GM19397 (cell line): ENCODE results near the gene TSPAN32.

Experiments
- ATAC-seq: cut with Tn5 transposase; IDR thresholded peaks from one replicate; pipeline ENCODE4 v1.9.1; 2021; ENCODE audit warnings: mild to moderate bottlenecking, moderate library complexity; ENCODE audit not compliant: unreplicated experiment

TSPAN32 gene

DNA sequence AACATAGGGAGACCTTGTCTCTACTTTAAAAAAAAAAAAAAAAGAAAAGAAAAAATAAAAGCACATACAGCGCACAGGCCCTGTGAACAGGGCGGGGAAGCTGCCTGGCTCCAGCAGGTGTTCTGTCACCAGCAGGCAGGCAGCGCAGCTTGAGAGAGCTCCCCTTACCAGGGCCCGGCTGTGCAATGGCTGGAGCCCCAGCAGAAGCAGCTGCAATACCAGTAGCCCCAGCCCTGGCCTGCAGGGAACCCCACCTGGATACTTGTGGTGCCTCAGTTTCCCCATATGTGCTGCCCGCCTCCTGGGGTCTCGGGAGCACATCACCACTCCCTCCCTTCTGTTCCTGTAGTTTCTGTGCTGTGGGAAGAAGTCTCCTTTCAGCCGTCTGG, 12.3 kb downstream of the TSPAN32 start:
- no peak for ATAC-seq

DNA sequence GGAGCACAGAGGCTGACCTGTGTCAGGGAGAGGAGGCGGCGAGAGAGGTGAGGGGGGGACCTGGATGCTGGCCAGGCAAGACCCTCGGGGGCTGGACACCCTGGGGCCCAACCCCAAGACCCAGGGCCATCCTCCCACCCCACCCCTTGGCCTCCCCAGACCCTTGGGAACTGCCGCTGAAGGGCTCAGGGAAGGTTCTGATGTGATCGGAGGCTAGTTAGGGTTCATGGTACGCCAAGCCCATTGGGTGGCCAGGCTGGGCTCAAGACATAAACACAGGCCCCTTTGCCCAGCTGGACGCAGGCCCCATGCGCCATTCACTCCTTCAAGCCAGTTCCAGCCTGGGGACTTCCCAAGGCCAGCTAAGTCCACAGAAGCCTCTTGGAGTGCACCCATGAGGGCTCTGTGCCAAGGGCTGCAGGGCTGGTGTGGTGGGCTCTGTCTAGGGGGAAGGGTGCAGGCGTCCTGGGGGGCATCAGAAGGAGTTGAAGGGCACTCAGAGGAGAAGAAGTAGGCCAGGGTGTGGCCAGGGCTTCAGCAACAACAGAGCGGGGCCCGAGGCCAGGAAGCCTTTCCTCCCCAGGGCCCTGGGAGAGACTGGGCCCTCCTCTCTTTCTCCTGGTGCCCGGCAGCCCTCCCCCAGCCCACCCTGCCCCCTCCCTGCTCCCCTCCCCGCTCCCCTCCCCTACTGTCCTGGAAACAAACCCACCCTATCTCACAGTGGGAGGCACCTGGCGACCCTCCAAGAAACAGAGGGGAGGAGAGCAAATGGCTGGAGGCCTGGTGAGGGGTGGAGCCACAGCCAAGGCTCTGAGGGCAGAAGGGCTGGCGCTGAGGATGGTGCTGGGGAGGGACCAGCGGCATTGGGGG, 12.9 kb downstream of the TSPAN32 start:
- no peak for ATAC-seq

DNA sequence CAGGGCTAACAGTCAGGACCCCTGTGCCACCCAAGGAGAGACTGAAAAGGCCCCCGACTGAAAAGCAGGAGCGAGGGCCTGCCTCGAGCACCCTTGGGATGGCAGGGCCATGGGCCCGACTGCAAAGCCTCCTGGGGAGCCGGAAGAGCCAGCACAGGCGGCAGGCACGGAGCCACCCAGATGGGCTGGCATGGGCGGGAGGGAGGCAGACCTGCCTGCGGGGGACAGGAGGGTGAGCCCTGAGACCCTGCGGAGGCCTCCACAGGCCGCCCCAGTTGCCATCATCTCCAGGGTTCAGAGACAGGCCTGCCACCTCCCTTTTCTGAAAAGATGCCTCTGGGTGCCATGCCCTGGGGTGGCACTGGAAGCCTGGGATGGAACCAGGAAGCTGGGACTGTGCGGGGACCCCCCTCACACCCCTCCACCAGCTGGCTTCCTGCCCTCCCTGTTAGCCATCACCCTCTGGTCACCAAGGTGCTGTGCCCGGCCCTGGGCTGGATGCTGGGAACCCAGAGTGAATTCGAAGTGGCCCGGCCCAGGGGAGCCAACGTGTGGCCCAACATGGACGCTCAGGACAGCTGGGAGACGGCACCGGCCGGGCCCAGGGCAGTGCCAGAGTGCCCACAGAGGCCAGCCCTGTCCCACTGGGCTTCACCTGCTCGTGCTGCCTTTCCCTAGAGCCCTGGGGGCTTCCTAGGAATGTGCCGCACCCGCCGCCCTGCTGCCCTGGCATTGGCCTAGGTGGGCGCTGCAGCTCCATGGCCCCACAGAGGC, 13.8 kb downstream of the TSPAN32 start:
- no peak for ATAC-seq

GRCh38 chr11:2316169-2316962, 14.6 kb downstream of the TSPAN32 start:
- ATAC-seq: no peak

DNA sequence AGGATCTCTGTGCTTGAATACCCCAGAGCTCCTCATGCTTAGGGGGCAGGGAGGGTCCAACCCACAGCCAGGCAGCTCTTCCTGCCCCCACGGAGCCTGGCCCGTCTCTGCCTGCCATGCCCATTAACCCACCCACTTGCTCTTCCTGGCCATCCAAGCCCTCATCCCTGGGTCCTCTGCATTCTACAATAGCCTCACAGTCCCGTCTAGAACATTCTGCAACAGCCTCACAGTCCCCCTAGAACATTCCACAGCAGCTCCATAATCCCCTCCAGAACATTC, 15.1 kb downstream of the TSPAN32 start:
- no peak for ATAC-seq

DNA sequence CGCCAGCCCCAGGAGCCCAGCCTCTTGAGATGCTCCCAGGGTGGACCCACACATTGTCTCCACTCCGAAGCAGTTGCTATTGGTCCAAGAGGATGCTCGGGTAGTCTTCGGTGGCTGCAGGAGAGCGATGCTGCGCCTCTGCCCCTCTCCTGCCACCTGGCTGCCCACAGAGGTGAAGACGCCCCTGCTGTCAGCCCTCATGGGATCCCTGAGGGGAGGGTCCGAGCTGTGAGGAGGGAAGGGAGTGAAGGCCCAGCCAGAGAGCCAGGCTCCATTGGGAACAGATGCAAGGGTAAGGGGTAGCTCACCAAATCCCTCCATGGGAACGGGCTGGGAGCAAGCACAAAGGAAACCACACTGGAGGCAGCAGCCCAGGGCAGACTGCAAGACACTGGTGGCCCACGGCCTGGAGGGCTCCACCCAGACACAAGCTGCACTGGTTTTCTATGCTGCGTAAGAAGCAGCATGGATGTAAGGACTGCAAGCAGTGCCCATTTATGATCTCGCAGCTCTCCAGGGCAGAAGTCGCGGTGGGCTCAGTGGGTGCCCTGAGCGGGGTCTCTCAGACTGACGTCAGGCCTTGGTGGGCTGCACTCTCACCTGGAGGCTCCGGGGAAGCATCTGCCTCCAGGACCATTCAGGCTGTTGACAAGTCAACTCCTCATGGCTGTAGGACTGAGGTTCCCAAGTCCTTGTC, 15.7 kb downstream of the TSPAN32 start:
- ATAC-seq: no peak

DNA sequence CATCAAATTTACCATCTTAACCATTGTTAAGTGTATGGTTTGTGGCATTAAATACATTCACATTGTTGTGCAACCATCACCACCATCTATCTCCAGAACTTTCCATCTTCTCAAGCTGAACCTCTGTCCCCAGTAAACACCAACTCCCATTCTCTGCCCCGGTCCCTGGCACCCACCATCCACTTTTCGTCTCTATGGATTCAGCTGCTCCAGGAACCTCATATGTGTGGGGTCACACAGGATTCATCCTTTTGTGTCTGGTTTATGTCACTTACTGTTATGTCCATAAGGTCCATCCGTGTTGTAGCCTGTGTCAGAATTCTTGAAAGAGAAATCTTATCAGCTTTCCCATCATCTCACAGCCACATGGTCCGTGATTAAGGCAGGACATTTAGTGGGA, 16.3 kb downstream of the TSPAN32 start:
- no peak for ATAC-seq

GRCh38 chr11:2318707-2319106, 16.9 kb downstream of the TSPAN32 start:
- ATAC-seq: no peak

DNA sequence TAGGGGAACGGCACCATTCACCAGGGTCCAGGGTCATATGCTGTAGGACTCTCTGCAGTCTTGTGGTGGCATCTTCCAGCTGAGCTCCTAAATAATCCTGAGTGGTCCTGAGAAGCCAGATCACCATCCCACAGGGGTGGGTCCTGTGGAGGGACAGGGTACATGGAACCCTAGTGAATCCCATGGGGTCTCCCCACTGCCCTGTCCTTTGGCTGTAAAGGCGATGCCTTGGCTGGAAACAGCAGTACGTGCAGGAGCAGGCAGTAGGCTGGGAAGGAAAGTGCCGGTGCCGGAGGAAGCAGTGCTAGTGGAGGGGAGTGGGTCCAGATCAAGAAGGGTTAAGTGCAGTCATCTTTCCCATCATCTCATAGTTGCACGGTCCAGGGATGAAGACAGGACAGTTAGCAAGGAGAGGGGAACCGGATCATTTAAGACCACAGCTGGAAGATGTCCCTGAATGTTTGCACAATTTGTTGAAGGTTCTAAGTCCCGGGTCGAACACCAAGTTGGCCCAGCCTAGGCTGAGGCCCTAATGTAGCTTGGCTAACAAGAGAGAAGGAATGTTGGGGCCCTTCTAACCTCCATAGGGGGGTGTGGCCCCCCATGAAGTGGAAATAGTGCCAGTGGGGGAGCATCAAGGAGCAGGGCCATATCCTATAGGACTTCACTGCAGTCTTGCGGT, 18.1 kb downstream of the TSPAN32 start:
- no peak for ATAC-seq

DNA sequence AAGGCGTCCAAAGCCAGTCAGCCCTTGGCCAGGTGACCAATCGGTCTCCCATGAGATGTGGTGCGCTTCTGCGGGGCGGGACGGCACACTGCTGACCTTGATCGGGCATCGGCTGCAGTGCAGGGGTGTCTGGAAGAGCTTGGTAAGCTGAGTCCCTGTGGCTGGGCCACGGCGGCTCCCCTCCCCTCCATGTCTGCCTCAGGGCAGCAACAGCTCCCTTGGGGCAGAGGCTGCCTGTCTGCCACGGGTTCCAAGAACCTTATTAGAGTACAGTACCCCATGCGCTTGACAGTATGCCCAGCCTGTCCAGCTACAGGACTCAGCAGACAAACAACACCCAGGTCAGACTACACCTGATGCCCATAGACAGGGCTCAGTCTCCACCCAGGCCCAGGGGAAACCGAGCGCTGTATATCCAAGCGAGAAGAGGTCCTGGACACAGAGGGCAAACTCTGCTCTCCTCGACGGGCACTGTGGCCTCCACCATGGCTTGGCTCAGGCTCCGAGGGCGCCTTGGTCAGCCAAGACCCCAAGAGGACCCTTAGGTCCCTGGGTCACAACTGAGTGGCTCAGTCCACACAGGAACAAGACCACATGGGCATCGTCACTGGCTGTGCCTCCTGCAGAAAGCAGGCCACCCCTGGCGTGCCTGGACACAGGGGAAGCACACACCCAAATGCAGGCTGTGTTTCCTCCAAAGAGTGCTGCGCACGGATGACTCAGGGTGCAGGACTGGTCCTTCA, 18.9 kb downstream of the TSPAN32 start:
- no peak for ATAC-seq

DNA sequence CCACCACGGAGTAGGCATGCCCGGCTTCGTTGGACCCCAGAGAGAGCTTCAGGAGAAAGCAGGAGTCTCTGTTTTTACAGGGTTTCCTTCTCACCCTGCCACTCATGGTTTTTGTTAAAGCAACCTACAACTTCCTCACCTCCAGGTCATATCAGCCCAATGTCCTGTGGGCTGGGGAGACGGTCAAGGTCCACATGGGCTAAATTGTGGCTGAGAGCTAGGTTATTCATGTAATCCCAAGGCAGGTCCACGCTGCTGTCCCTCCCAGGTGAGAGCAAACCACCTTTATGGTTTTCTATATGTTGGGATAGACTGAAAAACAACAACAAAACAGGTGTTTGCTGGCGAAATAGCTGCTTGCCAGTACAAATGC, 19.5 kb downstream of the TSPAN32 start:
- ATAC-seq: no peak

DNA sequence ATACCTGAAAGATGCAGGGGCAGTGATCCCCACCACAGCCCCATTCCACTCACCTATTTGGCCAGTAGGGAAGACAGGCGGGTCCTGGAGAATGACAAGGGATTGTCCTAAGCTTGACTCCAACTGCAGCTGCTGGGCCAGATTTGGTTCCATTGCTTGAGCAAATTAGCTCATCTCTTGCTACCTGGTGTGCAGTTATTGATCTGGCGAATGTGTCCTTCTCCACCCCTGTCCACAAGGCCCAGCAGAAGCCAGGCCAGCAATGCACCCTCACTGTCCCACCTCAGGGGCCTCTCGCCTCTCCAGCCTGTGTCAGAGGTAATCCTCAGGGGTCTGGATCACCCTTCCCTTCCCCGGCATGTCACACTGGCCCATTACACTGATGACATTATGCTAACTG, 23.3 kb downstream of the TSPAN32 start:
- ATAC-seq: no peak

- no peak for ATAC-seq
These were observed 23.9 kb downstream of the TSPAN32 start for GRCh38 chr11:2325719-2326118.

DNA sequence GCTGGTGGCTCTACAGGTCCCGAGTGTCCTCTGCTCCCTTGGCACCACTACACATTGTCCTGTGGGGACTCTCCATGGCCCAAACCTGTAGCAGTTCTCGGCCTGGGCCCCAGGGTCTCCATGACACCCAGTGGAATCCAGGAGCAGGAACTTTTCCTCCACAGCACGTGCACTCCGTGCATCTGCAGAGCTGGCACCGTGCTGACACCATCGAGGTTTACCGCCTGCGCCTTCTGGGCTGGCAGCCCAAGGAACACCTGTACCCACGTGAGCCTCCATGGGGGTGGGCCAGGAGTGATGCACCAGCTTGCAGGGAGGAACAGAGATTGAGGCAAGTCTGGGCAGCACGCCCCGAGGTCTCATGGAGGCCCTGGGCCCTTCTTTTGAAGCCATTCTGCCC, 25.2 kb downstream of the TSPAN32 start:
- ATAC-seq: no peak

GRCh38 chr11:2328021-2328420, 26.2 kb downstream of the TSPAN32 start:
- ATAC-seq: no peak

DNA sequence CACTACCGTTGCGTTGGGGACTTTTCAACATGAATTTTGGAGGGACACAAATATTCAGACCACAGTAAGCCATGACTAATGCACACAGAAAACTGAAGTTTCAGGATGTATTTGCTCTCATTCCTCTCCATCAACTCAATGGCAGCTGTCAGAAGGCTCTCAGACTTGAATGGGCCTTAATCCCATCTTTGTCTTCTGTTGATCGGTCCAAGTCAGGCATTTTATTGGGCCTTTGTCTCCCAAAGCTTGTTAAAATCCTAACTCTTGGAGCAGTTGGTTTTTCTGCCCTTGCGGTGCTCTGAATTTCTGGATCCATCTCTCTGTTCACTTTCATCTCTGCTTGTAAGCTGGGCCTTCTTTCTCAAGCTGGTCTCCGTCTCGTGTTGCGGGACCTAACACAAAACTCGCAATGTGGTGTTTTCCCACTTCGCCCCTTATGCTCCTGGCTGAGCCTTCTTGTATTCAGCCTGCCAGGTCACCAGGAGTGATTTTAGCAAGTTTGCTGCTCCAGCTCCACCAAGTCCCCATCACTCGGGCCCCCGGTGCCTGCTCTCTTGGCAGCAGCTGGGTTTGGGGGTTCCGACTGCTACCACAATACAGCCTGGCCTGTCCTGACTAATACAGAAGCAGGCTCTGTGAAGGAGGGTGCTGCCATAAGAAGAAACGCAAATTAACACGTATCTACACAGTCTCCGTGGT, 27.0 kb downstream of the TSPAN32 start:
- ATAC-seq: no peak

- no peak for ATAC-seq
These were observed 27.7 kb downstream of the TSPAN32 start for GRCh38 chr11:2329551-2329950.

DNA sequence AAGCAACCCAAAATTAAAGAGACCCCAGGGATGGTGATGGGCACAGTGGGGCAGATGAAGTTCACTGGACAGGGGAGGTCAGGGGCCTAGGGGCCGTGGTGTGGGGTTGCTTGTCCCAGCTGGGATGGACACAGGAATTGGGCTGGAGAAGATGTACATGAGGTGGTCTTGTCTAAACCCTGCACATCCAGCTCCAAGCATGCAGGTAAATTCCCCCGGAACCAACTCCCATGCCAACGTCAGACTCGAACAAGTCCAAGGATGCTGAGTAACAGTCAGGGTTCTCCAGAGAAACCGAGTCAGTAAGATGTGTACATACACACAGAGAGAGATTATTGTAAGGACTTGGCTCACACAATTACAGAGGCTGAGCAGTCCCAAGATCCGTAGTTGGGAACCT, 28.9 kb downstream of the TSPAN32 start:
- no peak for ATAC-seq

DNA sequence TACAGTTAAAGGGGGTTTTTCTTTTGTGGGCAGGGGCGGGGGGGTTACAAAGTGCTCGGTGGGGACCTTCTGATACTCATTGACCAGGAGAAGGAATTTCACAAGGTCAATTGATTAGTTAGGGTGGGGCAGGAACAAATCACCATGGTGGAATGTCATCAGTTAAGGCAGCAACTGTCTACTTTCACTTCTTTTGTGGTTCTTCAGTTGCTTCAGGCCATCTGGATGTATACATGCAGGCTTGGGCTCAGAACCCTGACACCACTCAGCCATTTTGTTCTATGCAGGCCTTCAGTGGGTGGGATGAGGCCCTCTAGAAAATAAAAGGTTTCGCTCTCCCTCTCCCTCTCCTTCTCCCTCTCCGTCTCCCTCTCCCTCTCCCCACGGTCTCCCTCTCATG, 29.6 kb downstream of the TSPAN32 start:
- no peak for ATAC-seq
